Neural cell (in vitro differentiated cells): Measurements from ENCODE around the gene FUCA2. TPM values are rescaled to one million over a fixed set of nuclear protein-coding genes. Genes with fewer than 3 reads are reported as not detected.

Experiments
- H2AFZ ChIP-seq: fragments of 200-600, 300-800 bp; sonication (generic), shearing (Covaris generic); 2 replicates; pipeline ENCODE4 v1.6.0; 2014; ENCODE audit warnings: low read depth, mild to moderate bottlenecking, antibody characterized with exemption, low read length, moderate library complexity
- H3F3A ChIP-seq: fragments of 200-600 bp; shearing (Covaris generic); 2 replicates; pipeline ENCODE4 v1.6.1; 2016; ENCODE audit warnings: mild to moderate bottlenecking, moderate library complexity, mixed read lengths, antibody characterized with exemption, low read length; ENCODE audit not compliant: insufficient read depth, poor library complexity, severe bottlenecking
- H3K27ac ChIP-seq: fragments of 200-600, 300-800 bp; sonication (generic), shearing (Covaris generic); 2 replicates; pipeline ENCODE4 v1.5.1; 2014; ENCODE audit warnings: mild to moderate bottlenecking, low read length, moderate library complexity
- H3K27me3 ChIP-seq: fragments of 300-800, 200-600 bp; sonication (generic), shearing (Covaris generic); 2 replicates; pipeline ENCODE4 v1.6.0; 2014; ENCODE audit warnings: mild to moderate bottlenecking, low read depth, low read length, moderate library complexity; ENCODE audit not compliant: insufficient read depth
- H3K36me3 ChIP-seq: fragments of 300-800, 200-600 bp; sonication (generic), shearing (Covaris generic); 2 replicates; pipeline ENCODE4 v1.5.1; 2014; ENCODE audit warnings: mild to moderate bottlenecking, antibody characterized with exemption, low read length, moderate library complexity; ENCODE audit not compliant: insufficient read depth
- H3K4me2 ChIP-seq: fragments of 300-800, 200-600 bp; sonication (generic), shearing (Covaris generic); 2 replicates; pipeline ENCODE4 v1.6.0; 2014; ENCODE audit warnings: mild to moderate bottlenecking, low read length
- H3K4me3 ChIP-seq: fragments of 300-800, 200-600 bp; sonication (generic), shearing (Covaris generic); 2 replicates; pipeline ENCODE4 v1.5.1; 2014; ENCODE audit warnings: mild to moderate bottlenecking, low read length, moderate library complexity
- H3K79me2 ChIP-seq: fragments of 200-600 bp; shearing (Covaris generic); replicated peaks from 2 replicates; pipeline ENCODE4 v1.6.0; 2014; ENCODE audit warnings: mild to moderate bottlenecking, low read length, moderate library complexity; ENCODE audit not compliant: insufficient read depth
- H3K9ac ChIP-seq: fragments of 300-800, 200-600 bp; sonication (generic), shearing (Covaris generic); 2 replicates; pipeline ENCODE4 v1.6.1; 2016; ENCODE audit warnings: mild to moderate bottlenecking, low read length, mixed read lengths
- H3K9me2 ChIP-seq: fragments of 200-600 bp; shearing (Covaris generic); 2 replicates; pipeline ENCODE4 v1.6.1; 2016; ENCODE audit warnings: mild to moderate bottlenecking, low read length, mixed read lengths; ENCODE audit not compliant: insufficient read depth
- H3K9me3 ChIP-seq: fragments of 200-600, 300-800 bp; sonication (generic), shearing (Covaris generic); 2 replicates; pipeline ENCODE4 v1.6.1; 2016; ENCODE audit warnings: mild to moderate bottlenecking, mixed run types, low read length, moderate library complexity, mixed read lengths
- H4K20me1 ChIP-seq: fragments of 200-600 bp; shearing (Covaris generic); 2 replicates; pipeline ENCODE4 v1.6.1; 2016; ENCODE audit warnings: mild to moderate bottlenecking, mixed run types; ENCODE audit not compliant: insufficient read depth
- EP300 ChIP-seq: fragments of 450-650 bp; conservative IDR thresholded peaks from 2 replicates; pipeline ENCODE4 v1.6.1; 2014; ENCODE audit warnings: antibody characterized with exemption, mild to moderate bottlenecking, moderate library complexity; ENCODE audit not compliant: poor library complexity, severe bottlenecking
- EZH2 ChIP-seq: fragments of 200-600, 300-800 bp; shearing (Covaris generic), sonication (generic); IDR thresholded peaks from 2 replicates; pipeline ENCODE4 v1.6.1; 2014; ENCODE audit warnings: antibody characterized with exemption, low read length, borderline replicate concordance, mild to moderate bottlenecking; ENCODE audit not compliant: insufficient read depth, poor library complexity, severe bottlenecking
- MXI1 ChIP-seq: fragments of 450-650 bp; conservative IDR thresholded peaks from 2 replicates; pipeline ENCODE4 v1.6.1; 2014; ENCODE audit warnings: antibody characterized with exemption, mild to moderate bottlenecking; ENCODE audit not compliant: poor library complexity, severe bottlenecking
- POLR2AphosphoS5 ChIP-seq: IDR thresholded peaks from 2 replicates; pipeline ENCODE4 v1.6.1; 2012
- RAD21 ChIP-seq: fragments of 450-650 bp; conservative IDR thresholded peaks from 2 replicates; pipeline ENCODE4 v1.6.1; 2014; ENCODE audit warnings: antibody characterized with exemption, mild to moderate bottlenecking, moderate library complexity
- REST ChIP-seq: IDR thresholded peaks from 2 replicates; pipeline ENCODE4 v1.6.1; 2012; ENCODE audit warnings: borderline replicate concordance
- SMC3 ChIP-seq: fragments of 450-650 bp; conservative IDR thresholded peaks from 2 replicates; pipeline ENCODE4 v1.6.1; 2014; ENCODE audit warnings: antibody characterized with exemption, mild to moderate bottlenecking, moderate library complexity; ENCODE audit not compliant: poor library complexity
- TAF1 ChIP-seq: IDR thresholded peaks from 2 replicates; pipeline ENCODE4 v1.6.1; 2012; ENCODE audit warnings: low read depth
- polyA plus RNA-seq: library from polyadenylated mRNA; depleted of rRNA; stranded (reverse); fragments of >200 nt; gene quantifications from 2 replicates; pipeline ENCODE4 v1.2.3, GENCODE V29; 2014
- TF ChIP-seq, protein P1 (sequence below): fragments of 450-650 bp; IDR thresholded peaks from 2 replicates; pipeline ENCODE4 v1.5.1; 2014; ENCODE audit warnings: antibody characterized with exemption, mild to moderate bottlenecking, moderate library complexity; ENCODE audit not compliant: poor library complexity, severe bottlenecking

The FUCA2 gene
- polyA plus RNA-seq, 1 donor from 2014 or later = 6.0 TPM

GRCh38 chr6:143525356-143525755 is 13.8 kb upstream of the FUCA2 start:
- H3K9ac ChIP-seq = no peak overlapping the region
- no peaks in the 10 kb centered on the region for H3F3A ChIP-seq
- no peak overlapping the region for H3K4me2 ChIP-seq
- no peaks in the 10 kb centered on the region for H3K9me3 ChIP-seq
- no peaks in the 10 kb centered on the region for H3K9me2 ChIP-seq
- H3K27ac ChIP-seq = no peak overlapping the region
- H3K4me3 ChIP-seq = no peak overlapping the region
- no peak overlapping the region for H2AFZ ChIP-seq
- H4K20me1 ChIP-seq = no peaks in the 10 kb centered on the region
- TF ChIP-seq EP300 (no peak), EZH2 (no peak), SMC3 (no peak), RAD21 (no peak), MXI1 (no peak), REST (no peak), TAF1 (no peak), POLR2AphosphoS5 (no peak)
- TF ChIP-seq, protein P1, sequence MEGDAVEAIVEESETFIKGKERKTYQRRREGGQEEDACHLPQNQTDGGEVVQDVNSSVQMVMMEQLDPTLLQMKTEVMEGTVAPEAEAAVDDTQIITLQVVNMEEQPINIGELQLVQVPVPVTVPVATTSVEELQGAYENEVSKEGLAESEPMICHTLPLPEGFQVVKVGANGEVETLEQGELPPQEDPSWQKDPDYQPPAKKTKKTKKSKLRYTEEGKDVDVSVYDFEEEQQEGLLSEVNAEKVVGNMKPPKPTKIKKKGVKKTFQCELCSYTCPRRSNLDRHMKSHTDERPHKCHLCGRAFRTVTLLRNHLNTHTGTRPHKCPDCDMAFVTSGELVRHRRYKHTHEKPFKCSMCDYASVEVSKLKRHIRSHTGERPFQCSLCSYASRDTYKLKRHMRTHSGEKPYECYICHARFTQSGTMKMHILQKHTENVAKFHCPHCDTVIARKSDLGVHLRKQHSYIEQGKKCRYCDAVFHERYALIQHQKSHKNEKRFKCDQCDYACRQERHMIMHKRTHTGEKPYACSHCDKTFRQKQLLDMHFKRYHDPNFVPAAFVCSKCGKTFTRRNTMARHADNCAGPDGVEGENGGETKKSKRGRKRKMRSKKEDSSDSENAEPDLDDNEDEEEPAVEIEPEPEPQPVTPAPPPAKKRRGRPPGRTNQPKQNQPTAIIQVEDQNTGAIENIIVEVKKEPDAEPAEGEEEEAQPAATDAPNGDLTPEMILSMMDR = no peak
- H3K27me3 ChIP-seq = no peaks in the 10 kb centered on the region
- no peaks in the 10 kb centered on the region for H3K79me2 ChIP-seq
- H3K36me3 ChIP-seq = no peaks in the 10 kb centered on the region

GRCh38 chr6:143522039-143522600 is 10.6 kb upstream of the FUCA2 start:
- no peaks in the 10 kb centered on the region for H3K27me3 ChIP-seq
- H2AFZ ChIP-seq = no peak overlapping the region
- no peaks in the 10 kb centered on the region for H3K79me2 ChIP-seq
- H4K20me1 ChIP-seq = no peaks in the 10 kb centered on the region
- H3K4me2 ChIP-seq = no peak overlapping the region
- no peaks in the 10 kb centered on the region for H3K9me2 ChIP-seq
- TF ChIP-seq MXI1 (no peak), EZH2 (no peak), REST (no peak), POLR2AphosphoS5 (no peak), EP300 (no peak), TAF1 (no peak), RAD21 (no peak), SMC3 (no peak)
- TF ChIP-seq, protein P1 = no peak
- H3K36me3 ChIP-seq = no peaks in the 10 kb centered on the region
- H3K4me3 ChIP-seq = no peak overlapping the region
- no peak overlapping the region for H3K9ac ChIP-seq
- no peaks in the 10 kb centered on the region for H3K9me3 ChIP-seq
- no peak overlapping the region for H3K27ac ChIP-seq
- no peaks in the 10 kb centered on the region for H3F3A ChIP-seq
